ENCODE measurements around the gene PRDM11. TPM values are rescaled to one million over a fixed set of nuclear protein-coding genes. Genes with fewer than 3 reads are reported as not detected.

Gene PRDM11
- total RNA-seq, 2 experiments from 2014 or later: 4.5 to 8.4 TPM

DNA sequence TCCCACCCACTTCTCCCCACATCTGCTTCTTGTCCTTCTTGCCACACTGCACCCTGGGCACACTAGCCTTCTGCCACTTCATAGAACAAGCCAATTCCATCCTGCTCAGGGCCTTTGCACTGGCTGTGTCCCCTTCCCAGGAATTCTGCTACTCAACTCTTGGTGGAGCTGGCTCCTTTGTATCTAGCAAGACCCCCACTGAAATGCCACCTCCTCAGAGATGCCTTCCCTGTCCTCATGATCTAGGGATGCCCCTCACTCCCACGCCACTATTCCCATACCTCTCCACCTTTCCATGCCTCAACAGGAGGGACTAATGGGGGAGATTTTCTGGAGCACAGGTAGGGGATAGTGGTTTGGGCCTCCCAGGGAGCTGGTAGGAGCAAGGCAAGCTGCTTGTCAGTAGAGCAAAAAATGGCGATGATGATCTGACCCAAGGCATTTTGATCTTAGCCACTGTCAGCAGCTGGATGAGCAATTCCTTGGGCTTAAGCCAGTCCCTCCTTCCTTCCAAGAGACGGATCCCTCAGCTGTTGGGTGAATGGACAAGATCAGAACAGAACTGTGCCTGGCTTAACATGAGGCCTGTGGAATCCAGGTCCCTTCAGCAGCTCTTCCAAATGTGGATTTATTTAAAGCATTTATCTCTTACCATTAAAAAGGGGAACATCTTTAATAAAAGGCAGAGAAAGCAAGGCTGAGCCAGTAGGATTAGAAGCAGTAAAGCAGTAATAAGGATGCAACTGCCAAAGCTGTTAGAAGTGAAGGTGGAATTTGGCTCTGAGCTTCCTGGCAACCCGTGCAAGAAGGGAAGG is 4.0 kb upstream of the PRDM11 start:
- CTCF ChIA-PET (ENCODE audit: unreplicated experiment): no interaction called here
- no peak for DNase-seq (ENCODE audit: low spot score)
- peaks cover 8% of the 10 kb centered on the region for H3K4me1 ChIP-seq (ENCODE audit: insufficient read depth, low read length, poor library complexity, severe bottlenecking)
- POLR2A ChIA-PET: interaction anchor here (0.6 to 0.7 kb wide), 2 partner anchors 25 to 62 kb away, joined by 3 read pairs; no protein-coding TSS in a partner anchor
- H3K4me2 ChIP-seq (ENCODE audit: low read length): no peak overlapping the region
- no peaks in the 10 kb centered on the region for H3K9me2 ChIP-seq (ENCODE audit: insufficient read depth, low read length)
- H3K27ac ChIP-seq (ENCODE audit: low read depth, low read length, poor library complexity, severe bottlenecking): no peak overlapping the region
- no peaks in the 10 kb centered on the region for H3K36me3 ChIP-seq (ENCODE audit: insufficient read depth, low read length)
- no peak for TF ChIP-seq CTCF (conservative IDR thresholded peaks at IDR 0.05; ENCODE audit: low read length)
- TF ChIP-seq EZH2phosphoT487 (IDR thresholded peaks at IDR 0.05; ENCODE audit: borderline replicate concordance, low read depth, low read length): no peak
- peaks cover under 1% of the 10 kb centered on the region; the same call in 1 of the 2 replicates for H3K79me2 ChIP-seq (ENCODE audit: insufficient read depth, low read depth, low read length)
- H4K20me1 ChIP-seq (ENCODE audit: insufficient read depth, low read length): no peaks in the 10 kb centered on the region
- H3K4me3 ChIP-seq (ENCODE audit: low read depth, low read length, poor library complexity, severe bottlenecking): no peak overlapping the region
- intact Hi-C loops (cut with micrococcal nuclease; ENCODE audit: unreplicated experiment): no loop called here
- no peaks in the 10 kb centered on the region for H3K9me3 ChIP-seq (ENCODE audit: low read length)
- H2AFZ ChIP-seq (ENCODE audit: low read length): no peak overlapping the region
- no TSS peak for BruUV-seq (replicated peaks)

DNA sequence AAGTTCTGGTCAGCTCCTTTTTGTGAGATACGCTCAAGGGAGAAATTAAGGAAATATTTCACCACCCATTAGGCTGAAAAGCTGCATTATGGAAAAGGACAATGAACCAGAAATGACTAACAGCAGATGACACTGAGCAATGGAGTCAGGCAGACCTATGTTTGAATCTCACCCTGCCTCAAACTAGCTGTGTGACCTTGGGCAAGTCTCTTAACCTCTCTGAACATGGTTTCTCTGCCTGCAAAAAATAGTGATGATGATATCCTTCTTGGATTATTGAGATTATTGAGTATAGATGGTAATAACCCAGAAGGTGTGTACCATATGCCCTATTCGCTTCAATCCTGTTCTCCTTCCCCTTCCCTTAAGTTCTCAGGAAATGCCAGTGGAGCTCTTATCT is 2.9 kb upstream of the PRDM11 start:
- no peak overlapping the region for H2AFZ ChIP-seq (ENCODE audit: low read length)
- BruUV-seq (replicated peaks): no TSS peak
- H3K36me3 ChIP-seq (ENCODE audit: insufficient read depth, low read length): no peaks in the 10 kb centered on the region
- no peaks in the 10 kb centered on the region for H4K20me1 ChIP-seq (ENCODE audit: insufficient read depth, low read length)
- H3K4me3 ChIP-seq (ENCODE audit: low read depth, low read length, poor library complexity, severe bottlenecking): no peak overlapping the region
- no peak overlapping the region for H3K27ac ChIP-seq (ENCODE audit: low read depth, low read length, poor library complexity, severe bottlenecking)
- DNase-seq (ENCODE audit: low spot score): no peak
- intact Hi-C loops (cut with micrococcal nuclease; ENCODE audit: unreplicated experiment): no loop called here
- no peaks in the 10 kb centered on the region for H3K9me3 ChIP-seq (ENCODE audit: low read length)
- TF ChIP-seq CTCF (conservative IDR thresholded peaks at IDR 0.05; ENCODE audit: low read length) (no peak), EZH2phosphoT487 (IDR thresholded peaks at IDR 0.05; ENCODE audit: borderline replicate concordance, low read depth, low read length) (no peak)
- no peaks in the 10 kb centered on the region for H3K9me2 ChIP-seq (ENCODE audit: insufficient read depth, low read length)
- H3K79me2 ChIP-seq (ENCODE audit: insufficient read depth, low read depth, low read length): peaks cover 4% of the 10 kb centered on the region; the same call in 1 of the 2 replicates
- H3K4me1 ChIP-seq (ENCODE audit: insufficient read depth, low read length, poor library complexity, severe bottlenecking): peaks cover 17% of the 10 kb centered on the region
- H3K4me2 ChIP-seq (ENCODE audit: low read length): no peak overlapping the region
- ChIA-PET POLR2A (no interaction called here), CTCF (ENCODE audit: unreplicated experiment) (no interaction called here)

All from OCI-LY7 (cell line).